H9 (cell line): ENCODE measurements around the gene PPM1H. TPM values are rescaled to one million over a fixed set of nuclear protein-coding genes. Genes with fewer than 3 reads are reported as not detected.

ENCODE experiments used
- DNase-seq: peaks from one replicate; pipeline ENCODE4 v3.0.0-alpha.2; 2017
- H2AFZ ChIP-seq: one replicate; pipeline ENCODE4 v1.6.1; 2013; ENCODE audit warnings: mild to moderate bottlenecking, low read length, control low read depth, moderate library complexity
- H2AK5ac ChIP-seq: 2 replicates; pipeline ENCODE4 v1.6.1; 2013; ENCODE audit warnings: low read length, control low read depth, mixed read lengths; ENCODE audit not compliant: insufficient read length
- H2BK120ac ChIP-seq: one replicate; pipeline ENCODE4 v1.6.1; 2013; ENCODE audit warnings: low read depth, mild to moderate bottlenecking, low read length, control low read depth, inconsistent platforms; ENCODE audit not compliant: poor library complexity, severe bottlenecking
- H2BK12ac ChIP-seq: 2 replicates; pipeline ENCODE4 v1.6.1; 2013; ENCODE audit warnings: low read length, control low read depth, mixed read lengths, low read depth; ENCODE audit not compliant: insufficient read length
- H2BK15ac ChIP-seq: 2 replicates; pipeline ENCODE4 v1.6.1; 2013; ENCODE audit warnings: low read depth, low read length, control low read depth
- H2BK20ac ChIP-seq: one replicate; pipeline ENCODE4 v1.6.1; 2013; ENCODE audit warnings: low read depth, mild to moderate bottlenecking, low read length, control low read depth, inconsistent platforms; ENCODE audit not compliant: poor library complexity, severe bottlenecking
- H2BK5ac ChIP-seq: 2 replicates; pipeline ENCODE4 v1.6.1; 2013; ENCODE audit warnings: low read length, control low read depth, mixed read lengths; ENCODE audit not compliant: insufficient read length
- H3K14ac ChIP-seq: 2 replicates; pipeline ENCODE4 v1.6.1; 2013; ENCODE audit warnings: low read length, control low read depth; ENCODE audit not compliant: insufficient read depth
- H3K18ac ChIP-seq: 2 replicates; pipeline ENCODE4 v1.6.1; 2013; ENCODE audit warnings: low read depth, mild to moderate bottlenecking, mixed read lengths, low read length, control low read depth; ENCODE audit not compliant: insufficient read length
- H3K23ac ChIP-seq: 2 replicates; pipeline ENCODE4 v1.6.1; 2013; ENCODE audit warnings: low read length, control low read depth, mixed read lengths, low read depth; ENCODE audit not compliant: insufficient read length
- H3K23me2 ChIP-seq: 2 replicates; pipeline ENCODE4 v1.6.1; 2013; ENCODE audit warnings: low read depth, mild to moderate bottlenecking, mixed read lengths, low read length, control low read depth; ENCODE audit not compliant: insufficient read length, poor library complexity, severe bottlenecking
- H3K27ac ChIP-seq: 2 replicates; pipeline ENCODE4 v1.5.1; 2013; ENCODE audit warnings: low read length, control low read depth, mixed read lengths, low read depth; ENCODE audit not compliant: insufficient read length
- H3K27me3 ChIP-seq: 2 replicates; pipeline ENCODE4 v1.6.1; 2013; ENCODE audit warnings: low read length, control low read depth, inconsistent platforms; ENCODE audit not compliant: insufficient read depth
- H3K4ac ChIP-seq: 2 replicates; pipeline ENCODE4 v1.6.1; 2013; ENCODE audit warnings: low read depth, mild to moderate bottlenecking, control low read depth, inconsistent platforms, low read length, moderate library complexity
- H3K4me1 ChIP-seq: 2 replicates; pipeline ENCODE4 v1.6.1; 2013; ENCODE audit warnings: low read length, control low read depth, inconsistent platforms; ENCODE audit not compliant: insufficient read depth
- H3K4me2 ChIP-seq: 2 replicates; pipeline ENCODE4 v1.6.1; 2013; ENCODE audit warnings: low read length, control low read depth, mixed read lengths; ENCODE audit not compliant: insufficient read length, insufficient read depth
- H3K56ac ChIP-seq: 2 replicates; pipeline ENCODE4 v1.6.1; 2013; ENCODE audit warnings: low read depth, mild to moderate bottlenecking, mixed read lengths, low read length, control low read depth; ENCODE audit not compliant: insufficient read length
- H3K79me1 ChIP-seq: 2 replicates; pipeline ENCODE4 v1.6.1; 2013; ENCODE audit warnings: low read depth, mild to moderate bottlenecking, moderate library complexity, low read length, control low read depth, inconsistent platforms; ENCODE audit not compliant: insufficient read depth, poor library complexity, severe bottlenecking
- H3K79me2 ChIP-seq: 2 replicates; pipeline ENCODE4 v1.6.1; 2013; ENCODE audit warnings: low read length, control low read depth, inconsistent platforms; ENCODE audit not compliant: insufficient read depth
- H3K9ac ChIP-seq: 2 replicates; pipeline ENCODE4 v1.6.1; 2013; ENCODE audit warnings: low read length, control low read depth, mixed read lengths; ENCODE audit not compliant: insufficient read length; ENCODE audit errors: extremely low read depth
- H3K9me3 ChIP-seq: one replicate; pipeline ENCODE4 v1.6.1; 2013; ENCODE audit warnings: low read depth, low read length, inconsistent platforms; ENCODE audit not compliant: control insufficient read depth
- H3T11ph ChIP-seq: one replicate; pipeline ENCODE4 v1.6.1; 2013; ENCODE audit warnings: mild to moderate bottlenecking, low read length, control low read depth, inconsistent platforms
- H4K20me1 ChIP-seq: one replicate; pipeline ENCODE4 v1.6.1; 2013; ENCODE audit not compliant: control insufficient read depth, insufficient read length, insufficient read depth
- H4K5ac ChIP-seq: 2 replicates; pipeline ENCODE4 v1.6.1; 2013; ENCODE audit warnings: low read depth, mild to moderate bottlenecking, mixed read lengths, low read length, control low read depth; ENCODE audit not compliant: insufficient read length
- H4K8ac ChIP-seq: replicated peaks from 2 replicates; pipeline ENCODE4 v1.6.1; 2013; ENCODE audit warnings: low read length, control low read depth, mixed read lengths, low read depth; ENCODE audit not compliant: insufficient read length
- H4K91ac ChIP-seq: 2 replicates; pipeline ENCODE4 v1.6.1; 2013; ENCODE audit warnings: low read depth, mild to moderate bottlenecking, moderate library complexity, mixed read lengths, low read length, control low read depth; ENCODE audit not compliant: insufficient read length
- H3K27ac Mint-ChIP-seq, 3 experiments: 2 replicates in 2 of 3; 3 replicates in 1 of 3; pipeline ENCODE4 v1.8.0; 2020 to 2021; ENCODE audit warnings: mixed read lengths in 3 of 3, mild to moderate bottlenecking in 1 of 3, moderate library complexity in 1 of 3
- H3K27me3 Mint-ChIP-seq: 2 replicates; pipeline ENCODE4 v1.8.0; 2021; ENCODE audit warnings: low read depth, mild to moderate bottlenecking, moderate library complexity, mixed read lengths
- H3K36me3 Mint-ChIP-seq, 3 experiments: 2 replicates in 2 of 3; 3 replicates in 1 of 3; pipeline ENCODE4 v1.8.0; 2020 to 2021; ENCODE audit warnings: low read depth in 3 of 3, mixed read lengths in 3 of 3; ENCODE audit not compliant: insufficient read depth in 1 of 3
- H3K4me1 Mint-ChIP-seq, 2 experiments: 2 replicates each; pipeline ENCODE4 v1.8.0; 2020; ENCODE audit warnings: mixed read lengths in 2 of 2
- H3K4me3 Mint-ChIP-seq, 2 experiments: 2 replicates in 1 of 2; 3 replicates in 1 of 2; pipeline ENCODE4 v1.8.0; 2020 to 2021; ENCODE audit warnings: mild to moderate bottlenecking in 2 of 2, mixed read lengths in 2 of 2, moderate library complexity in 1 of 2
- H3K9me3 Mint-ChIP-seq, 2 experiments: 2 replicates in 1 of 2; 3 replicates in 1 of 2; pipeline ENCODE4 v1.8.0; 2020; ENCODE audit warnings: mild to moderate bottlenecking in 2 of 2, mixed read lengths in 2 of 2, moderate library complexity in 1 of 2
- CTCF ChIP-seq: fragments of 200-600 bp; sonication (generic); conservative IDR thresholded peaks from 3 replicates; pipeline ENCODE4 v1.8.0; 2021; ENCODE audit warnings: antibody characterized with exemption, mild to moderate bottlenecking
- WGBS: extraction: QIAGEN DNeasy Blood & Tissue Kit; methylation state at CpG from one replicate; pipeline ENCODE4 v1.1.7; 2013; ENCODE audit warnings: missing lambda C conversion rate, low lambda C conversion rate, mixed read lengths; ENCODE audit not compliant: insufficient read length; ENCODE audit errors: extremely low coverage; 5-methylcytosine and 5-hydroxymethylcytosine counted together
- total RNA-seq: library from RNA; stranded (reverse); gene quantifications from 2 replicates; pipeline ENCODE4 v1.2.1, GENCODE V29; 2021

PPM1H gene
- total RNA-seq, 1 experiment from 2014 or later = 22.1 TPM

- H3K9me3 Mint-ChIP-seq = no peaks in the 10 kb centered on the region
- H3K36me3 Mint-ChIP-seq = peaks cover 0 to 16% (median 3%) of the 10 kb centered on the region in 3 experiments; a peak in 4 of 7 replicates
- Histone ChIP-seq H2BK120ac (no peak overlapping the region), H4K20me1 (no peaks in the 10 kb centered on the region), H3K9me3 (no peaks in the 10 kb centered on the region), H3K4me2 (no peak overlapping the region), H2BK20ac (no peak overlapping the region), H3K14ac (no peak overlapping the region), H3K23me2 (no peaks in the 10 kb centered on the region), H4K91ac (no peak overlapping the region), H3K18ac (no peak overlapping the region), H3K79me2 (no peaks in the 10 kb centered on the region), H2BK15ac (no peak overlapping the region), H3K27me3 (no peaks in the 10 kb centered on the region), H3T11ph (no peak overlapping the region), H3K27ac (no peak overlapping the region), H2AFZ (no peak overlapping the region), H4K5ac (no peak overlapping the region), H4K8ac (no peak overlapping the region), H3K4ac (no peak overlapping the region), H3K9ac (no peak overlapping the region), H2AK5ac (no peak overlapping the region), H3K79me1 (no peaks in the 10 kb centered on the region), H3K23ac (no peak overlapping the region), H2BK12ac (no peak overlapping the region), H2BK5ac (no peak overlapping the region), H3K56ac (no peak overlapping the region), H3K4me1 (no peaks in the 10 kb centered on the region; the same call in 1 of the 2 replicates)
- WGBS = no CpG with 5 or more reads among the region's 9 CpGs
- TF ChIP-seq CTCF = no peak
- peak; percentile 60 for DNase-seq
- H3K27ac Mint-ChIP-seq = peak overlapping the region in 2 of 3 experiments; percentile 52 to 56; a peak in 3 of 7 replicates
- no peak overlapping the region for H3K4me3 Mint-ChIP-seq
- H3K4me1 Mint-ChIP-seq = peaks cover 20 to 27% of the 10 kb centered on the region in 2 experiments
- no peaks in the 10 kb centered on the region for H3K27me3 Mint-ChIP-seq
These were observed 135.1 kb downstream of the PPM1H start for GRCh38 chr12:62799766-62800406.
